ENCODE data around the gene SFXN5. TPM values are rescaled to one million over a fixed set of nuclear protein-coding genes. Genes with fewer than 3 reads are reported as not detected.

The SFXN5 gene
- total and polyA plus RNA-seq, 2 of the 8 experiments (the other 6 are each of a cell fraction or from before 2014, with no cell fraction given), result 29.3 to 33.1 TPM

DNA sequence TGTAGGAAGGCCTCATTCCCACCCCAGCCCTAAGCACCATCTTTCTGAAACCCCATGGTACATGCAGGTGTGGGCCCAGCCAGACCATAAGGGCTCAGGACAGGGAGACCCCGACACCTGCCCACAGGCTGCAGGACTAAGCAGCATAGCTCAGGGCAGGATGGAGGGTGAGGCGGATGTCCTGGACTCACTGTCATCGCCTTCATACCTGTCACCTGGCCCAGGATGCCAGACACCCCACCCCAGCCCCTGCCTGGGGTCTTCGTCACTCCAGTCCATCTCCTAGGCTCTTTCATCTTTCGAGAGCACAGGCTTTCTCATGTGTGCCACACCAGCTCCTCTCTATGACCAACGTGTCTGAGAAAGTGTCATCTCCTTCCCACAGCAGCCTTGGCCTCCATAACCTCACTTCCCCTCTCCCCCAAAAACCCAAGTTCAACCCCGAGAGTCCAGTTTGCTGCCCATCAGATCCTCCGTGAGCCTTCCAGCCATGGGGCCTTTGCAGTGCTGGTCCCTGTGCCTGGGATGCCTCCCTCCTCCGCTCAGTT lies 82.7 kb downstream of the SFXN5 start (continued):
- no peak for TF ChIP-seq POLR2A (IDR thresholded peaks at IDR 0.05; ENCODE audit: control extremely low read depth in 1 of 2, low read depth in 2 of 2, low read length in 2 of 2)
- no peak for TF ChIP-seq KDM1A (IDR thresholded peaks at IDR 0.05; ENCODE audit: borderline replicate concordance, low read length)
- TF ChIP-seq BCL11A (IDR thresholded peaks at IDR 0.05; ENCODE audit: low read depth in 2 of 2, low read length in 2 of 2), result no peak
- no peak for TF ChIP-seq JUN (IDR thresholded peaks at IDR 0.05; ENCODE audit: low read depth, low read length)
- TF ChIP-seq HDAC2 (IDR thresholded peaks at IDR 0.05; ENCODE audit: borderline replicate concordance in 1 of 2, low read depth in 2 of 2, low read length in 2 of 2), result no peak
- TF ChIP-seq, protein P1, sequence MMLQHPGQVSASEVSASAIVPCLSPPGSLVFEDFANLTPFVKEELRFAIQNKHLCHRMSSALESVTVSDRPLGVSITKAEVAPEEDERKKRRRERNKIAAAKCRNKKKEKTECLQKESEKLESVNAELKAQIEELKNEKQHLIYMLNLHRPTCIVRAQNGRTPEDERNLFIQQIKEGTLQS (IDR thresholded peaks at IDR 0.05; ENCODE audit: insufficient read depth, low read depth, low read length), result no peak
- no peak for TF ChIP-seq RBBP5 (IDR thresholded peaks at IDR 0.05; ENCODE audit: borderline replicate concordance, low read depth, low read length)
- TF ChIP-seq ZNF274 (IDR thresholded peaks at IDR 0.05; ENCODE audit: borderline replicate concordance, extremely low read depth, low read length), result no peak
- no peak for TF ChIP-seq PHF8 (conservative IDR thresholded peaks at IDR 0.05; ENCODE audit: low read depth, low read length)
- TF ChIP-seq SIN3A (conservative IDR thresholded peaks at IDR 0.05 in 1 of 2, IDR thresholded peaks at IDR 0.05 in 1 of 2; ENCODE audit: low read depth in 1 of 2, low read length in 2 of 2), result no peak
- no peak for TF ChIP-seq CBX8 (IDR thresholded peaks at IDR 0.05; ENCODE audit: borderline replicate concordance, low read depth, low read length)
- no peak for TF ChIP-seq POU5F1 (IDR thresholded peaks at IDR 0.05; ENCODE audit: low read depth, low read length)
- TF ChIP-seq RFX5 (IDR thresholded peaks at IDR 0.05; ENCODE audit: borderline replicate concordance, low read depth, low read length), result no peak
